DMS53 treated with DMSO at 0.1 percent for 48 hours (cell line): ENCODE results near the gene ANKS3.
A peak's percentile ranks its signal among the peaks of the same experiment; 100 is the strongest.

ENCODE experiments used
- DNase-seq: peaks from one replicate; lab custom pipeline; 2025; ENCODE audit not compliant: unreplicated experiment; lab: John Stamatoyannopoulos, UW

ANKS3 gene

DNA sequence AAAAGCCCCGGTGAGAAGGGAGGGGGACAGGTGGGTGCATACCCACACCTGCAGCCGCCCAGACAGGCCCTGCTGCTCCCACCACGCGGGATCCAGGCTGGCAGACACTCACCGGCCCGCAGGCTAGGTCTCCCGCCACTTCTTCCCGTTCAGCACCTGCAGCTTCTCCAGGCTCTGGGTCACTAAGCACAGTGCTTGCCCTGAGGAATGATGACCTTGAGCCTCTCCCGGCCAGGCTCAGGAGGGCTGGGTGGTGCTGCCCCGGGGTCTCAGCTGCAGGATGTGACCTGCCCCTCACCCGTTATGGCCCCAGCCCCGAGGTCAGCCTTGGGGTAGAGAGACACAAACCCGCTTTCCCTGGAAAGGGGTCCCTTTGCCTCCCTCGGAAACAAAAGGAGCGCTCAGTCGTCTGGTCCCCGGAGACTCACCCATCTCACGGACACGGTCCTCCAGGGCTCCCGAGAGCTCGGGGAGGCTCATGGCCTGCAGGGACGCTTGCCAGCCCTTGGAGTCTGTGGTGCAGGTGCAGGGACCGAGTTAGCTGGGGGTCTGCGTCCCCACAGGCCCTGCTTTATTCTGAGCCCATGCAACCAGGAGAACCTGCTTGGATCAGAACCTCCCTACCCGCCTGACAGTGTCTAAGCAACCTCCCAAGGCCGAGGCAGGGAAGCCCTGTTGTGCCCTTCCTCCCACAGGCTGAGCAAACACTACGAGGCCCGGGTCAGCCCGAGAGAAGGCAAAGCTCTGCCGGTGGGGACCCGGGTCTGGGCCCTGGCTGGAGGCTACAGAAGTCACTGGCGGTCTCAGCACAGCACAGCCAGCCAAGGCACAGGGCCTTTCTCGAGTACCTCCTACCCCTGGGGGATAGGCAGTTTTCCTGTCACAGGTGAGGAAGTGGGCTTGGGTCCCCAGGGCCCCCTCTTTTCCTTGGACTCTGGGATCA lies 36.9 kb downstream of the ANKS3 start:
- no peak for DNase-seq

DNA sequence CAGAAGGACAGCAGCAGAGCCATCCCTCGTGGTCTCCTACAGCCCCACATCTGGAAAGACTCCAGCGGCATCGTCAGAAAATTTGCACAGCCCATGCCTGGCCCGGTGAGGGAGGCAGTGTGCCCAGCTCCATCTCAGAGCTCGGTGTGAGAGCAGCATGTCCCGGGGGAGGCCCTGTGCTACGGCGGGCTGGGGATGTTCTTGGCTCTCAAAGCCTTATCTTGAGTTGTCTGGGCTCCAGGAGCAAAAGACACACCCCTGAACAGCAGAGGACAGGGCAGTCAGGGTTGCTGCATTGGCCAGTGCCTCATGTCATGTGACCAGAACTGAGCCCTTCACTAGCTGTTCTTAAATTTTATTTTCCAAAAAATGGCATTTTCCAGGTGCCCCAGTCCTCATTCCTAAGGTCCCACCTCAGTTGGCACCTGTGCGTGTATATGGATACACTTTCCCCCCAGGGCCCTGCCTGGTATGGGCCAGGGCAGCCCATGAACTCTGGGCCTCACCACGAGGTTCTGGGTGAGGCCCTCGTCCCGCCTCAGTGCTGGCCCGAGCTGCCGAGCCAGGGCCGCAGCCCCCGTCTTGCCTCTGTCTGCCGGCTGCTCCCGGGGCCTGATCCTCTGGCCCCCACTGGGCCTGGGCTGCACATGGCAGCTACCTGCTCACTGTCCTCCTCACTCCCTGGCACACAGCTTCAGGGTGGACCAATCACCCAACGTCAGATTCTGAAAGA lies 37.7 kb downstream of the ANKS3 start:
- no peak for DNase-seq

- DNase-seq, result no peak
Measured at GRCh38 chr16:4695473-4696171, 38.4 kb downstream of the ANKS3 start.

DNA sequence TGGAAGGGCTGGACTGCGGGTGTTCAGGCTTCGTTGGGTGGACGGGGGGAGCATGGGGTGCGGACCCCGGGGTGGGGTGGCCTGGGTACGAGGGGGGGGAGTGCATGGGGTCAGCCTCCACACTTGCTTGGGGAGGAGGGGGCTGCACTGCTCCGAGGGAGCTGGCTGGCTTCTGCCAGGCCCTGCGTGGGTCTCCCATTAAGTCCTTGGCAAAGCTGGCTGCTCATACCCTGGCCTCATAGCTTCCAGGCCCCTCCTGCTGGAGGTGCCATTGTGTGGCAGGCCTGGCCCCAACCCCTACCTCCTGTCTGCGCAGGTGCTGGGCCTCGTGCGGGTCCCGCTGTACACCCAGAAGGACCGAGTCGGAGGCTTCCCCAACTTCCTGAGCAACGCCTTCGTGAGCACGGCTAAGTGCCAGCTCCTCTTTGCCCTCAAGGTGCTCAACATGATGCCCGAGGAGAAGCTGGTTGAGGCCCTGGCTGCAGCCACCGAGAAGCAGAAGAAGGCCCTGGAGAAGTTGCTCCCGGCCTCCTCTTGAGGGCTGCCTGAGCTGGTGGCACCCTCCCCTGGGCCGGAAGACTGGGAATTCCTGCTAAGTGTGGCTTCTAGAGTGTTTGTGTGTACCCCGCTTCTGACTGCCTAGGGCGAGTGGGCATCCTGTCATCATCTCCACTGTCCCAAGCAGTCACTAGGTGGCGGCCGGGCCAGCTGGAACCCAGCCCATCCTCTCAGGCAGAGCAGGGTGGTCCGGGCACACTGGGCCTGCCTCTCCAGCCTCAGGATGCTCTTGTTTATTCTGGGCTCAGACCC lies 39.2 kb downstream of the ANKS3 start:
- DNase-seq, result no peak

- no peak for DNase-seq
Measured at GRCh38 chr16:4693956-4694641, 40.0 kb downstream of the ANKS3 start.

DNA sequence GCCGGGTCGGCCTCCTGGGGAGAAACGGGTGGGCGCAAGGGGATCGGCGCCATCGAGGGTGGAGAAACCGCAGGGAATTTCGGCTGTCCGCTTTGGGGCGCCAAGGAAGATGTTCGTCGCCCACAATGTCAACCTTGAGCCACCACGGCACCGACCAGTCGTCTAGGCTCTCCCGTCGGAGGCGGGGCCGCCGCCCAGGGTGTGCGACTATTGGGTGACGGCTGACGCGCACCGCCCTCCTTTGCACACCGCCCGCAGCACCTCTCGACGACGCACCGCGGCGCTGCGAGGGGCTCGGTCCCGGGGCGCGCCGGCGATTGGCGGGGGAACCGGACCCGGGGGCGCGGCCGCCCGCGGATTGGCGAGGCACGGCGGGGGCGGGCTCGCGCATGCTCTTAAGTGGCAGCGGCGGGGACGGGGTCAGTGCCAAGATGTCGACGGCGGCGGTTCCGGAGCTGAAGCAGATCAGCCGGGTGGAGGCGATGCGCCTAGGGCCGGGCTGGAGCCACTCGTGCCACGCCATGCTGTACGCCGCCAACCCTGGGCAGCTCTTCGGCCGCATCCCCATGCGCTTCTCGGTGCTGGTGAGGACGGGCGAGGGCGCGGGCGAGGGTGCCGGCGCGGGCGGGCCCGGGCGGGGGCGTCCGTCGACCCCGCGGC lies 40.6 kb downstream of the ANKS3 start, which contains the start of gene NUDT16L1:
Gene NUDT16L1, plus strand, starts transcription at position 267 of the 660 bp plus-strand sequence. Its CDS starts 165 bp downstream, at position 432.
- DNase-seq, result peak; percentile 81

- DNase-seq, result peak; percentile 12
Measured at GRCh38 chr16:4692460-4693295, 41.4 kb downstream of the ANKS3 start.

GRCh38 chr16:4691666-4692412 lies 42.2 kb downstream of the ANKS3 start:
- DNase-seq, result no peak

DNA sequence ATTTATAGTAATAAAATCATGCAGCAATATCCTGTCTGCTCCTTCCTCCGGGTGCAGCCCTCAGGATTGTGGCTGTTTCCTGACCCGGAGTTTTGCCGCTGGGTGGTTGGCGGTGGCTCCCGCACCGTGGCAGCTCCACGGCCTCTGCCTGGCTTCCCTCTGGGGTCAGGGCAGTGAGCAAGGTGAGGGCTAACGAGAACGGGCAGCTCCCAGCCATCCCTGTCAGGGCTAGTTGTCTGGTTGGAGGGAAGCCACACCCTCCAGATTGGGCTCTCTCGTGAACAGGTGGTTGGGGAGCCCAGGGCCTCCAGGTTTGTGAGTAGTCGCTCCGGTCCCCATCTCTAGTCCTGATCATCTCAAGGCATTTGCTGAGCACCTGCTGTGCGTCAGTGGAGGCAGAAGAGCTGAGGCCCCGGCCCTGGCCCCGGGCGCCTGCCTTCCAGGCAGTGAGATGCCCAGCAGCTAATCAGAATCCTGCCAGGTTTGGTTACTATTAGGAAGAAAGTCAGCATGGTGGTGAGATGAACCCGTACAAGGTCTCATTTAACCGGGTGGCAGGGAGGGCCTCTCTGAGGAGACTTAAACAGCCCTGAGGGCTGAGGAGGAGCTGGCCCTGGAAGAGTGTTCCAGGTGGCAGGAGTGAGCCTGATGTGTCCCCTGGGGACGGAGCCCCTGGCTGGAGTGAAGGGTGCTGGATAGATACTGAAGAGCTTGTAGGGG lies 43.0 kb downstream of the ANKS3 start:
- no peak for DNase-seq

DNA sequence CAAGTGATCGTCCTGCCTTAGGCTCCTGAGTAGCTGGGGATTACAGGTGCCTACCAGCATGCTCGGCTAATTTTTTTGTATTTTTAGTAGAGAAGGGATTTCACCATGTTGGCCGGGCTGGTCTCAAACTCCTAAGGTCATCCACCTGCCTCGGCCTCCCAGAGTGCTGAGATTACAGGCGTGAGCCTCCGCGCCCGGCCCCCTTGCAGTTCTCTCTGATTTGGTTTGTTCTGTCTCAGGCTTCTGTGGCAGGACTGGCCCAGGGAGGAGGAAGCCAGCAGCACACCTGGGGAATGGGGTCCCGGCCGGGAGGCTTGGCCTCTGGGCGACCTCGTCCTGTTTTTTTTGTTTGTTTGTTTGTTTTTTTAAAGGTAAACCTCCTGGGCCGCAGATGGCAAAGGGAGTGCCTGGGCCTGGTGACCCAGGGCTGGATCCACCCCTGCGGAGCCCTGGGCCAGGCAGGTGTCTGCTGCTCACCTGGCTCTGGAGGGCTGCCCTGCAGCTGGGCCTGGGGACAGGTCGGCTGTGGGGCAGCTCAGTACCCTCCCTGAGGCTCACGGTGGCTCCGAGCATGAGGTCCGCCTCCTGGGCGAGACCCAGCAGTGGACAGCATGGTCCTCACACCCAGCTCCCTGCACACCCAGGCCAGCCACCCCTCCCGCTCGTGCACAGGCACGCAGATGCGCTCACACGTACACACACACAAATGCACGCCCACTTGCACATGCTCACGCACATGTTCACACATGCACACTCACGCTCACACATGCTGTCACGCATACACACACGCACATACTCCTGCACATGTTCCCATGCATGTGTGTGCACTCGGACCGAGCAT lies 44.0 kb downstream of the ANKS3 start:
- no peak for DNase-seq

DNA sequence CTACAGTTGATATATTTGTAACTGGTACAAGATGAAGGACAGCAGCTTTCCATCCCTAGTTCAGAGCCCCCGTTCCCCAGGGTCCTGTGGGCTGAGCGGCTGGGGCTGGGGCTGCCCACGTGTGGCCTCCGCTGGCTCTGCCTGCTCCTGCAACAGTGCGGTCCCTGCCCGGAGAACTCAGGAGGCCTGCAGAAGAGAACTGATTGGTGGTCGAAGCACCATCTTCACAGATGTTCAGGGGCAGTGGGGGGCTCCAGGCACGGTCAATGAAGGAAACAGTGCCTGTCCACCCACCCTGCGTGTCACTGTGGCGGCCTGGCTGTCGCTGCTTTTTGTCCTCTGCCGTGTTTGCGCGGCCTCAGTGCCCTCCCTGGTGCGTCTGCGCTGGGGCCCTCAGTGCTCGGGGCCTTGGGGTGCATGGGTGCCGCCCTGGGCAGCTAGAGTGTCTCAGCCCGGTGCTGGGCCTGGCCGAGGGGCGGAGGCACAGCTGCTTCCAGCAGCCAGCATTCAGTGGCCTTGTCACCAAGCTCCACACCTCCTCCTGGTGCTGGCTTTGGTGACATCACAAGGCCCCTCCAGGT lies 44.9 kb downstream of the ANKS3 start:
- no peak for DNase-seq

GRCh38 chr16:4688674-4689045 lies 45.4 kb downstream of the ANKS3 start:
- no peak for DNase-seq

GRCh38 chr16:4687946-4688673 lies 46.0 kb downstream of the ANKS3 start:
- DNase-seq, result no peak

GRCh38 chr16:4687416-4687815 lies 46.7 kb downstream of the ANKS3 start:
- DNase-seq, result no peak

DNA sequence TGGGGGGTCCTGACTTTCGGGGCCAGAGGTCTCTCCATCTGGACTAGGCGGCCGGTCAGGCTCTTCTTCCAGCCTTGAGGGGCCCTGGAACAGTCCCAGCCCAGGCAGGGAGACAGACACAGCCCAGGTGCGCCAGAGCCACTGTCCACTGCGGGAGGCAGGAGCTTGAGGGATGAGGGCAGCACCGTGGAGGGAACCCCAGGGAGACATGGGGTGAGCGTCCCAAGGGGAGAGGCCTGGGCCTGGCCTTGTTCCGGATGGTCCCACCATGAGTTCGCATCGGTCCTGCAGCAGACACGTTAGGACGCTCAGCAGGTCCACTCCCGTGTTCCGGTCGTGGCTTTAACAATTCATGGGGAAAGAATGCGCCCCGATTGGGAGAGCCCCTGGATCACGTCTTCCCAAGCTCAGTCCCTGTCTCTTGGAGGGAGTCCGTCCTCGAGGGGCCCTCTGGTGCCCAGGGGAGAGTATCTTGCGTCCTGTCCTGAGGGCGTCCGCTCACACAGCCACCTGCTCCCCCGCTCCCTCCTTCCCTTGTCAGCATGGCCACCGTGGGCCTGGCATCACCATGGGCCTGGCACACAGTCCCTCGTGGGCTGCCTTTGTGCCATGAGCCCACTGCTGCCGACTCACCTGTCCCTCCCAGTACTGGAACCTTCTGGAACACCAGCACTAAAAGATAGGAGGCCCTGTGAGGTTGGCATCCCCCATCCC lies 47.4 kb downstream of the ANKS3 start:
- no peak for DNase-seq
